ENCODE data around the gene HYI. TPM values are rescaled to one million over a fixed set of nuclear protein-coding genes. Genes with fewer than 3 reads are reported as not detected.

Gene HYI
- total and polyA plus RNA-seq, 2 experiments from 2014 or later = 14.3 to 18.9 TPM

DNA sequence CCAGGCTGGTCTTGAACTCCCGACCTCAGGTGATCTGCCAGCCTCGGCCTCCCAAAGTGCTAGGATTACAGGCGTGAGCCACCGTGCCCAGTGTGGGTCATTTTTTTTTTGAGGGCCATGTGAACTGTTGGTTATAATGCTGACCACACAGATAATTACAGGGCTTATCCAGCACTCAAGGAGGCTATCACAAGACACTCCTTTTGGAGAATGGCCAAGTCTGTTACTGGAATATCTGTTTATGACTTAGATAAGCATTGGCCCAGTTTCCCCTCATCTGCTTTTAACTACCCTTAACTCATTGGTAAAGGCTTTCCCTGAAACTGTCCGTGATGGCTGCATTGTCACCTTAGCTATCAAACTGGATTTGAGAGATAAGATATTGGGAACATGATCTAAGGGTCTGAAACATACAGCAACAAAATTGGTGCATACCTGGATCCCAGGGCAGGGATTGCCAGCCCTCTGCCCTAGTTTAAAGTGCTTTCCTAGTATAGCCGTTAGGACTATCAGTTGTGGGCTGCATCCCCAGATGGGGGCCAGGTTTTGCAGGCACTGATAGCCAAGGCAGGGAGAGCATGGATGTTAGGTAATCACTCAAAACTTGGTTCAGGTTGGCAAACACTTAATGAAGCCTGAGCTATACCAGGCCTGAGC lies 48.4 kb downstream of the HYI start (continued):
- no peak for TF ChIP-seq STAT1 (IDR thresholded peaks at IDR 0.05; ENCODE audit: unreplicated experiment)
- TF ChIP-seq EZH2 (IDR thresholded peaks at IDR 0.05; ENCODE audit: low read depth, unreplicated experiment) = no peak
- TF ChIP-seq, protein P1, sequence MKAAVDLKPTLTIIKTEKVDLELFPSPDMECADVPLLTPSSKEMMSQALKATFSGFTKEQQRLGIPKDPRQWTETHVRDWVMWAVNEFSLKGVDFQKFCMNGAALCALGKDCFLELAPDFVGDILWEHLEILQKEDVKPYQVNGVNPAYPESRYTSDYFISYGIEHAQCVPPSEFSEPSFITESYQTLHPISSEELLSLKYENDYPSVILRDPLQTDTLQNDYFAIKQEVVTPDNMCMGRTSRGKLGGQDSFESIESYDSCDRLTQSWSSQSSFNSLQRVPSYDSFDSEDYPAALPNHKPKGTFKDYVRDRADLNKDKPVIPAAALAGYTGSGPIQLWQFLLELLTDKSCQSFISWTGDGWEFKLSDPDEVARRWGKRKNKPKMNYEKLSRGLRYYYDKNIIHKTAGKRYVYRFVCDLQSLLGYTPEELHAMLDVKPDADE (IDR thresholded peaks at IDR 0.05) = no peak
- no peak for TF ChIP-seq ZNF114 (CRISPR knock-in tag; IDR thresholded peaks at IDR 0.05)
- TF ChIP-seq POLR2AphosphoS5 (IDR thresholded peaks at IDR 0.05; ENCODE audit: low read depth) = no peak
- no peak for TF ChIP-seq ZNF331 (CRISPR knock-in tag; IDR thresholded peaks at IDR 0.05; ENCODE audit: low read depth)
- TF ChIP-seq JUNB (IDR thresholded peaks at IDR 0.05; ENCODE audit: unreplicated experiment) = no peak
- no peak for TF ChIP-seq CREB1 (CRISPR knock-in tag; IDR thresholded peaks at IDR 0.05; ENCODE audit: low read depth)

DNA sequence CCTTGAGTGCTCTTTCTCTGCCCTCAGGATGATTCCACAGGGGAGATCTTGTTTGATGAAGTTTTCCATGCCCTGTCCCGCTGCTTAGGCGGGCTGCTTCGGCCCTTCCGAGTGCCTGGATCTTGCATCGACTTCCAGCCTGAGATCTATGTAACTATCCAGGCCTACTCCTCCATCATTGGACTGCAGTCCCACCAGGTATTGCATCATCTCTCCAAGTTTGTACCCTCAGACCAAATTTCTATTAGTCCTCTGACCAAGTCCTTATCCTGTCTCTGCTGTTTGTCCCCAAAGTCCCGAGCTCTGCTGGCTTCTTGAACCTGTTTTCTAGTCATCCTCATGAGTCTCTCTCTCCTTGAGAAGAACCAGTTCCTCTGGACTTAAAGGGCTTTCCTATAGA lies 49.4 kb downstream of the HYI start:
- Mint-ChIP-seq H3K27ac (peak overlapping the region; percentile 26), H3K4me3 (no peak overlapping the region), H3K27me3 (ENCODE audit: insufficient read depth, low read depth, poor library complexity) (no peaks in the 10 kb centered on the region), H3K36me3 (ENCODE audit: low read depth) (peaks cover 10% of the 10 kb centered on the region), H3K4me1 (no peaks in the 10 kb centered on the region), H3K9me3 (no peaks in the 10 kb centered on the region)
- no peak overlapping the region for H3K27ac ChIP-seq (ENCODE audit: low read depth)
- H3K36me3 ChIP-seq (ENCODE audit: insufficient read depth) = no peaks in the 10 kb centered on the region
- DNase-seq (ENCODE audit: low spot score) = no peak
- no peak overlapping the region for H3K4me3 ChIP-seq
- ATAC-seq = no peak
- H3K79me2 ChIP-seq (replicated peaks; ENCODE audit: insufficient read depth) = no peaks in the 10 kb centered on the region
- no peaks in the 10 kb centered on the region for H3F3A ChIP-seq (replicated peaks; ENCODE audit: low read depth)
- no peaks in the 10 kb centered on the region for H3K9me2 ChIP-seq (ENCODE audit: insufficient read depth)
- H2AFZ ChIP-seq = no peak overlapping the region
- no peaks in the 10 kb centered on the region for H3K4me1 ChIP-seq (ENCODE audit: insufficient read depth)
- H3K4me2 ChIP-seq = no peak overlapping the region
- H4K20me1 ChIP-seq (replicated peaks; ENCODE audit: insufficient read depth) = no peaks in the 10 kb centered on the region; the same call in 1 of the 2 replicates
- no peaks in the 10 kb centered on the region for H3K27me3 ChIP-seq (ENCODE audit: insufficient read depth)
- TF ChIP-seq ZNF114 (CRISPR knock-in tag; IDR thresholded peaks at IDR 0.05) (no peak), EZH2phosphoT487 (IDR thresholded peaks at IDR 0.05; ENCODE audit: unreplicated experiment) (no peak), NANOG (IDR thresholded peaks at IDR 0.05; ENCODE audit: borderline replicate concordance) (no peak), JUNB (IDR thresholded peaks at IDR 0.05; ENCODE audit: unreplicated experiment) (no peak), POLR2AphosphoS5 (IDR thresholded peaks at IDR 0.05; ENCODE audit: low read depth) (no peak), EZH2 (IDR thresholded peaks at IDR 0.05; ENCODE audit: low read depth, unreplicated experiment) (no peak), ZNF331 (CRISPR knock-in tag; IDR thresholded peaks at IDR 0.05; ENCODE audit: low read depth) (no peak)
- TF ChIP-seq, protein P2, sequence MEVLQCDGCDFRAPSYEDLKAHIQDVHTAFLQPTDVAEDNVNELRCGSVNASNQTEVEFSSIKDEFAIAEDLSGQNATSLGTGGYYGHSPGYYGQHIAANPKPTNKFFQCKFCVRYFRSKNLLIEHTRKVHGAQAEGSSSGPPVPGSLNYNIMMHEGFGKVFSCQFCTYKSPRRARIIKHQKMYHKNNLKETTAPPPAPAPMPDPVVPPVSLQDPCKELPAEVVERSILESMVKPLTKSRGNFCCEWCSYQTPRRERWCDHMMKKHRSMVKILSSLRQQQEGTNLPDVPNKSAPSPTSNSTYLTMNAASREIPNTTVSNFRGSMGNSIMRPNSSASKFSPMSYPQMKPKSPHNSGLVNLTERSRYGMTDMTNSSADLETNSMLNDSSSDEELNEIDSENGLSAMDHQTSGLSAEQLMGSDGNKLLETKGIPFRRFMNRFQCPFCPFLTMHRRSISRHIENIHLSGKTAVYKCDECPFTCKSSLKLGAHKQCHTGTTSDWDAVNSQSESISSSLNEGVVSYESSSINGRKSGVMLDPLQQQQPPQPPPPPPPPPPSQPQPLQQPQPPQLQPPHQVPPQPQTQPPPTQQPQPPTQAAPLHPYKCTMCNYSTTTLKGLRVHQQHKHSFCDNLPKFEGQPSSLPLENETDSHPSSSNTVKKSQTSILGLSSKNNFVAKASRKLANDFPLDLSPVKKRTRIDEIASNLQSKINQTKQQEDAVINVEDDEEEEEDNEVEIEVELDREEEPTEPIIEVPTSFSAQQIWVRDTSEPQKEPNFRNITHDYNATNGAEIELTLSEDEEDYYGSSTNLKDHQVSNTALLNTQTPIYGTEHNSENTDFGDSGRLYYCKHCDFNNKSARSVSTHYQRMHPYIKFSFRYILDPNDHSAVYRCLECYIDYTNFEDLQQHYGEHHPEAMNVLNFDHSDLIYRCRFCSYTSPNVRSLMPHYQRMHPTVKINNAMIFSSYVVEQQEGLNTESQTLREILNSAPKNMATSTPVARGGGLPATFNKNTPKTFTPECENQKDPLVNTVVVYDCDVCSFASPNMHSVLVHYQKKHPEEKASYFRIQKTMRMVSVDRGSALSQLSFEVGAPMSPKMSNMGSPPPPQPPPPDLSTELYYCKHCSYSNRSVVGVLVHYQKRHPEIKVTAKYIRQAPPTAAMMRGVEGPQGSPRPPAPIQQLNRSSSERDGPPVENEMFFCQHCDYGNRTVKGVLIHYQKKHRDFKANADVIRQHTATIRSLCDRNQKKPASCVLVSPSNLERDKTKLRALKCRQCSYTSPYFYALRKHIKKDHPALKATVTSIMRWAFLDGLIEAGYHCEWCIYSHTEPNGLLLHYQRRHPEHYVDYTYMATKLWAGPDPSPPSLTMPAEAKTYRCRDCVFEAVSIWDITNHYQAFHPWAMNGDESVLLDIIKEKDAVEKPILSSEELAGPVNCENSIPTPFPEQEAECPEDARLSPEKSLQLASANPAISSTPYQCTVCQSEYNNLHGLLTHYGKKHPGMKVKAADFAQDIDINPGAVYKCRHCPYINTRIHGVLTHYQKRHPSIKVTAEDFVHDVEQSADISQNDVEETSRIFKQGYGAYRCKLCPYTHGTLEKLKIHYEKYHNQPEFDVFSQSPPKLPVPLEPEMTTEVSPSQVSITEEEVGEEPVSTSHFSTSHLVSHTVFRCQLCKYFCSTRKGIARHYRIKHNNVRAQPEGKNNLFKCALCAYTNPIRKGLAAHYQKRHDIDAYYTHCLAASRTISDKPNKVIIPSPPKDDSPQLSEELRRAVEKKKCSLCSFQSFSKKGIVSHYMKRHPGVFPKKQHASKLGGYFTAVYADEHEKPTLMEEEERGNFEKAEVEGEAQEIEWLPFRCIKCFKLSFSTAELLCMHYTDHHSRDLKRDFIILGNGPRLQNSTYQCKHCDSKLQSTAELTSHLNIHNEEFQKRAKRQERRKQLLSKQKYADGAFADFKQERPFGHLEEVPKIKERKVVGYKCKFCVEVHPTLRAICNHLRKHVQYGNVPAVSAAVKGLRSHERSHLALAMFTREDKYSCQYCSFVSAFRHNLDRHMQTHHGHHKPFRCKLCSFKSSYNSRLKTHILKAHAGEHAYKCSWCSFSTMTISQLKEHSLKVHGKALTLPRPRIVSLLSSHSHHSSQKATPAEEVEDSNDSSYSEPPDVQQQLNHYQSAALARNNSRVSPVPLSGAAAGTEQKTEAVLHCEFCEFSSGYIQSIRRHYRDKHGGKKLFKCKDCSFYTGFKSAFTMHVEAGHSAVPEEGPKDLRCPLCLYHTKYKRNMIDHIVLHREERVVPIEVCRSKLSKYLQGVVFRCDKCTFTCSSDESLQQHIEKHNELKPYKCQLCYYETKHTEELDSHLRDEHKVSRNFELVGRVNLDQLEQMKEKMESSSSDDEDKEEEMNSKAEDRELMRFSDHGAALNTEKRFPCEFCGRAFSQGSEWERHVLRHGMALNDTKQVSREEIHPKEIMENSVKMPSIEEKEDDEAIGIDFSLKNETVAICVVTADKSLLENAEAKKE (CRISPR knock-in tag; IDR thresholded peaks at IDR 0.05) = no peak
- TF ChIP-seq, protein P3, sequence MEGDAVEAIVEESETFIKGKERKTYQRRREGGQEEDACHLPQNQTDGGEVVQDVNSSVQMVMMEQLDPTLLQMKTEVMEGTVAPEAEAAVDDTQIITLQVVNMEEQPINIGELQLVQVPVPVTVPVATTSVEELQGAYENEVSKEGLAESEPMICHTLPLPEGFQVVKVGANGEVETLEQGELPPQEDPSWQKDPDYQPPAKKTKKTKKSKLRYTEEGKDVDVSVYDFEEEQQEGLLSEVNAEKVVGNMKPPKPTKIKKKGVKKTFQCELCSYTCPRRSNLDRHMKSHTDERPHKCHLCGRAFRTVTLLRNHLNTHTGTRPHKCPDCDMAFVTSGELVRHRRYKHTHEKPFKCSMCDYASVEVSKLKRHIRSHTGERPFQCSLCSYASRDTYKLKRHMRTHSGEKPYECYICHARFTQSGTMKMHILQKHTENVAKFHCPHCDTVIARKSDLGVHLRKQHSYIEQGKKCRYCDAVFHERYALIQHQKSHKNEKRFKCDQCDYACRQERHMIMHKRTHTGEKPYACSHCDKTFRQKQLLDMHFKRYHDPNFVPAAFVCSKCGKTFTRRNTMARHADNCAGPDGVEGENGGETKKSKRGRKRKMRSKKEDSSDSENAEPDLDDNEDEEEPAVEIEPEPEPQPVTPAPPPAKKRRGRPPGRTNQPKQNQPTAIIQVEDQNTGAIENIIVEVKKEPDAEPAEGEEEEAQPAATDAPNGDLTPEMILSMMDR (conservative IDR thresholded peaks at IDR 0.05; ENCODE audit: low read depth in 2 of 2) = no peak
